Stimulated activated CD8-positive, alpha-beta memory T cell treated with anti-CD3 and anti-CD28 coated beads, Interleukin-7, amount 100 ng/mL, for 24 hours (primary cell): ENCODE results near the gene MBTPS2.
"Not testable (repeated sequence)": the region's sequence is repeated elsewhere in the genome, so short reads cannot be mapped to it uniquely, and the experiment has no call there.

Experiments
- DNase-seq: peaks from one replicate; pipeline ENCODE4 v3.0.0-alpha.2; 2020; ENCODE audit warnings: low read depth

The MBTPS2 gene

DNA sequence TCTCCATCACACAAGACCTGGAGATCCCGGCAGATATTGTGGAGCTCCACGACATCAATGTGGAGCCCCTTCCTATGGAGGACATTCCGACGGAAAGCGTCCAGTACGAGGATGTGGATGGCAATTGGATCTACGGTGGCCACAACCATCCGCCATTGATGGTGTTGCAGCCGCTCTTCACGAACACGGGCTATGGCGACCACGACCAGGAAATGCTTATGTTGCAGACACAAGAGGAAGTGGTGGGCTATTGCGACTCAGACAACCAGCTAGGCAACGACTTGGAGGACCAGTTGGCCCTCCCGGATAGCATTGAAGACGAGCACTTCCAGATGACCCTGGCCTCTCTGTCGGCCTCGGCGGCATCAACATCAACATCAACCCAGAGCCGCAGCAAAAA is 17.1 kb downstream of the MBTPS2 start:
- DNase-seq: no peak

GRCh38 chrX:21863241-21863640 is 23.8 kb downstream of the MBTPS2 start:
- no peak for DNase-seq

DNA sequence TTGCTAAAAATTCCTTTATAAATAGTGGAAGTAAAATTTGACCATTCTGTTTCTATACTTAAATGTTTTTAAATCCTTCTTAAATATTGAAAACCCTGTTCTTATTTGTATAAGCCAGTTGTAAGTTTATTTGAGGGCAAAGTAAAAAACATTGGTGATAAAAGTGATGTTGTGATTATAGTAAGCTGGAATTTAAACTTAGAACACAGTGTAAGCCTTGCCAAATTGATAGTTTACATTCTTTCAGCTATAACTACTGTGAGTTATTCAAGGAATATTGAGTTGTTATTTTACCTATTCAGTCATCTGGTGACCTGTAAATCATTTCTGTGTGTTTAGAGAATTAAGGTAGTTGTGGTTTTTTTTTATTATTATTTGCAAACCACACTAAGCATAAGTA is 26.0 kb downstream of the MBTPS2 start:
- no peak for DNase-seq

GRCh38 chrX:21870494-21870893 is 31.1 kb downstream of the MBTPS2 start:
- DNase-seq: no peak

DNA sequence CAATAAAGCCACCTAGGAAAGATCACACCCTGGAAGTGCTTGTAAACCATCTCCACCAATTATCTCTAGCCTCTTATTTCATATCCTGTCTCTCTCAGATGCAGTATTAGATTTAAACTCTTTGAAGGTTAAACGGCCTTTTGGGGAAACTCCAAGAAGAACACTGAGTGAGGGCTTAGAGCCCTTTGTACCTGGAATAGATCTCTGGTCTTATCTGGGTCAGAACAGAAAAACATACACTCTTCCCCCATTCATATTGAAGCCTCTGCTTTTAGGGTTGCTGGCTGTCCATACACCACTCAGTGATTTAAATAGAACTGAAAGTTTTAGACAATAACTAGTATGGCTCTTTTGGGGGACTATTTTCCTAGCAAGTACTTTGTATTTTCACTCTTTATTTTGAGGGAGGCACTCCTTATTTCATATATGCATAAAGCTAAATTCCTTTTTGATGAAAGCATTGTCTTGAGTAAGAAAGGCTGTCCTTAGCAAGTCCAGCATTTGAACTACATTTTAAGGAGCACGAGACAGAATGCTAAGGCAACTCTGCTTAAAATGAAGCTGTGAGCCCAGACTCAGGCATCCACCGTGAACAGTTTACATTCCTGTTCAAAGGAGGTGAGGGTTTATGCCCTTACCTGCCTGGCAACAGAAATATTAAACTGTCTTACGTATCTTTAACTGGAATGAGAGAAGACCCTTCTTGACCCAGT is 33.8 kb downstream of the MBTPS2 start:
- DNase-seq: no peak

GRCh38 chrX:21874182-21874581 is 34.8 kb downstream of the MBTPS2 start:
- not testable (repeated sequence) for DNase-seq

DNA sequence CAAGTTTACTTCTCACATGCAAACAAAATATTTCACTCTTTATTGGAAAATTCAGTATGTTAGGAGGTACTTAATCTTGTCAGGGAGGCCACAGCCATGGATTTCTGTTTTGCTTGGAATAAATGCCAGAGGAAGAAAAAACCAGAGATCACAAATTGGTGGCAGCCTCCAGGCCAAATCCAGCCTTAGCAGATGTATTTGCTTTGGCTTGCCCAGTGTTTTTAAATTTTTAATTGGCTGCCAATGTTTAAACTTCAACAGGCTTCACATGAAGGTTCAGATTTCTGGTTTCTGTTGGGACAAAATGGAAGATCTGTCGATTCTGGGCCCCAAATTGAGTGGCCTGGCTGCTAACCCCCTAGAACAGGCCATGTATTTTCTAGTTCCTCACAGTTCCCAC is 35.6 kb downstream of the MBTPS2 start:
- DNase-seq: no peak

DNA sequence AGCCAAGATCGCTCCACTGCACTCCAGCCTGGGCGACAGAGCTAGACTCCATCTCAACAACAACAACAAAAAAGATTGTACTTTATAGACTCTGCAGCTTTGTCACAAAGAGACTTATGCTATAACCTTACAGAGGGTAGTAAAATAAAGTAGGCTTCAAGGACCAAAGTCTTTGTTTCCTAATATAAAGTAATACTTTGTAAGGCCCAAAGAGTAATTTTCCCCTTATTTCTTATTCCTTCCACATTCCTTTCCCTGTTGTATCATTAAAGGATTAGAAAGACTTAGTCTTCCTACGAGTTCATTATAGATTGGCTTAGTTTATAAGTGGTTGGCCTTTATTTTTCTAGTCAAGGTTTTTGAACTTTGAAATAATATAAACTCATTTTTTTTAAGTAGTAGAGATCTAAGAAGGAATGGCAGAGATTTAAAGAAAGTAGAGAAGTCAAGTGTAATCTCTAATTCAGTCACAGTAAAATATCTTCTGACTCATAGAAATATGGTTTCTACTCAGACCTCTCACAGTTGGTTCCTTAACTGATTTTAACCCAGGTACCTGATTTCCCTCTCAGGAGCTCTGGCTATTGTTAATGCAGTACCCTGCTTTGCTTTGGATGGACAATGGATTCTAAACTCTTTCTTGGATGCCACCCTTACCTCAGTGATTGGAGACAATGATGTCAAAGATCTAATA is 42.6 kb downstream of the MBTPS2 start:
- no peak for DNase-seq

- no peak for DNase-seq
These were observed 43.8 kb downstream of the MBTPS2 start for GRCh38 chrX:21883258-21883657.

DNA sequence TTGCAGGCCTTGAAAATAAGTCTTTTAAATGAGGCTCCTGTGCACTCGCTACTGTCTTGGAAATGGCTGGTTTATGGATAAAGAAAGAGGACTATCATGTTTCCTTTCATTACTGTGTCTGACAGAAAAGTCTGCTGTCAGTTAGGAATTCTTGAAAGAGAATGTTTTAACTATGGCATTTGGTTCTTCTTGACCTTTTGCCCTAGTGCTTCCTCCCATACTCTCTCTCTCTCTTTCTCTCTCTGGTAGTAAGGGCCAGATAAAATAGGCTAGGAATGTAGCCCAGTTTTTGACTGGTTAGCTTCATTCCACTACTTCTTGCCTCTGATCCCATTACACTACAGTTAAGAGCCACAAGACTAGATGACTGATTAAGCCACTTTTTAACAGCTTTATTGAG is 46.2 kb downstream of the MBTPS2 start:
- no peak for DNase-seq

- DNase-seq: no peak
These were observed 65.9 kb downstream of the MBTPS2 start for GRCh38 chrX:21905313-21905712.

- DNase-seq: no peak
These were observed 66.5 kb downstream of the MBTPS2 start for GRCh38 chrX:21905953-21906352.

DNA sequence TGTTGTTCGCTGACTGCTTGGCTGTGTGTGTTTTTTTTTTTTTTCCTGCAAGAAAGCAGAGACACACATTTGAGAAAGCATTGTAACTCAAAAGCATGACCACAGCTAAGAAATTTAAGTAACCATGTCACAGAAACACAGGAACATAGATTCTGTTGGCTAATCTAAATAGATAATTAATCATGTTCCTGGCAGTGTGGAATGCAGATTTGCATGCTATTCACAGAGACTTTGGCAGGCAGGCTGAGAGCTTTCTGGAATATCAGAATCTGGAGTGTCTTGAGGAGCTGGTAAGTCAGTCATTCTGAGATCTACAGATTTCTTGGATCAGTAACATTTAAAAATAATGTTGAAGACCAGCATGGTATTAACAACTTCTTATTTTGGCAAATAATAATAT is 67.8 kb downstream of the MBTPS2 start:
- DNase-seq: no peak

- no peak for DNase-seq
These were observed 72.1 kb downstream of the MBTPS2 start for GRCh38 chrX:21911481-21911880.

GRCh38 chrX:21912220-21912619 is 72.8 kb downstream of the MBTPS2 start:
- no peak for DNase-seq

DNA sequence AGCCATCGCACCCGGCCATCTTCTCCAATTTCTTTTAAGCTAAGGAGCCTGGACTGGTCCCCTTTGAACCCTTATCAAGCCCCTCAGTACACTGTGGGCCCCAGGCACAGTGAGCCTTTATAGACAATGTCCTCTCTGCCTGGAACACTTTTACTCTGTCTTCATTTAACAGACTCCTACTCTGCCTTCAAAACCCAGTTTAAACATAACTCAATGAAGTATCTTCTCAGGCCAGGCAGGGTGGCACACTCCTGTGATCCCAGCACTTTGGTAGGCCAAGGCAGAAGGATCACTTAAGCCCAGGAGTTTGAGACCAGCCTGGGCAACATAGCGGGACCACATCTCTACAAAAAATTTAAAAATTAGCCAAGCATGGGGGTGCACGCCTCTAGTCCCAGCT is 73.6 kb downstream of the MBTPS2 start:
- DNase-seq: no peak

DNA sequence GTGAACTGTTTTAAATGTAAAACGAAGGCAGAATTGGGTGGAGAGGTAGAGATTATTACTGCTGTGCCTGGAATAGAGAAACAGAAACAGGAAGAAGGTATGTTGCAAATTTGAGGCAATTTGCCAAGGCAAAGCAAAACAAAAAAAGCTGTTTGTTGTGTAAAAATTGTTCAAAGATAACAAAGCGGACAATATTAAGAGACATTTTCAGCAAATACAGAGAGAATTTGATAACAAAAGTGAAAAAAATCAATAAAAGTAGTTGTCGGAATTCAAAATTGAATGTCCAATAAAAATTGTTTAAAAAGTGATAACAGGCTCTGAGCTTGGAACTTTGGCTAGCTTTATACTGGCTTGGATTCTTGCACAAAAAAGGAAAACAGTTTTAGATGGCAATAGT is 86.7 kb downstream of the MBTPS2 start:
- no peak for DNase-seq

DNA sequence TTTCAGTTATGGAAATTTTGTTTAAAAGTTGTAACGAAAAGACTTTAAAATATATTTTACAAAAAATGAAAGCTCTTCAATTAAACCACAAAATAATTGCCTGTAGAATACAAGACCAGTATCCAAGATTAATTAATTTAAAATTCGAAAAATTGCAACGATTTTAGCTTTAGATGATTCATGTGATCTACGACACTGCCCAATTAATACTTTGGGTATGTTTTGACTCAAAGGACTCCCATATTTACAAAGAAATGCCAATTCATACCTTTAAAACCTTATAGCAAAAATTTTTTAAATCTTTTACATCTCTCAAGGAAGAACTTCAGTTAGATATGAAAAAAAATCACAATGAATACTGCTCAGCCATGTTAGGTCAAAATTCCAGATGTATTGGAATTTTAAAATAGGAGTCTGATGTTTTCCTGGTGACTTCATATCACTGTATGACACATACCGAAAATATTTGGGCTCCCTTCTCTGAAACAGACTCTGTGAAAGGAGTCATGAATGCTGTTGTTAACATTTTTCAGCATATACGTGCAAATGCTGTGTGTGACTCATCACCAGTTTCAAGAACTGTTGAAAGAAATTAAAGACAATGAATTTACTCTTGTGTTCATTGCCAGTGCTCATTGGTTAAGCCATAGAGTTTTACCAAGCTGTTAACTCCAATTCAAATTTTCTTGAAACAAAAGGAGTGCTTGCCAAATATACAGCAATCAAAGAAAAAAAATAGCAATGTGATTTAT is 87.3 kb downstream of the MBTPS2 start:
- DNase-seq: no peak

GRCh38 chrX:21929209-21929608 is 89.8 kb downstream of the MBTPS2 start:
- DNase-seq: no peak

DNA sequence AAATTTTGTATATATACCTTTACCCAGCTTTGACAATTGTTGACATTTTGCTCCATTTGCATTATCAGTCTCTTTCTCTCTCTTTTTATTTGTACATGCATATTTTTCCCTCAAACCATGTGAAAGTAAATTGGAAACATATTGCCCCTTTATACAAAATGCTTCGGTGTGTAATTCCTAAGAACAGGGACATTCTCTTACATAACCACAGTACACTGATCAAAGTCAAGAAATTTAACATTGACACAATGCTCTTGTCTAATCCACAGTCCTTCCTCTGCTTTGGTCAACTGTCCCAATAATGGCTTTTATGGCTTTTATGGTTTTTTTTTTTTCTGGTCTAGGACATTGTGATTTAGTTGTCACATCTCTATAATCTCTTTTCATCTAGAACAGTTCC is 91.6 kb downstream of the MBTPS2 start:
- no peak for DNase-seq

GRCh38 chrX:21932292-21933002 is 93.0 kb downstream of the MBTPS2 start:
- DNase-seq: no peak

DNA sequence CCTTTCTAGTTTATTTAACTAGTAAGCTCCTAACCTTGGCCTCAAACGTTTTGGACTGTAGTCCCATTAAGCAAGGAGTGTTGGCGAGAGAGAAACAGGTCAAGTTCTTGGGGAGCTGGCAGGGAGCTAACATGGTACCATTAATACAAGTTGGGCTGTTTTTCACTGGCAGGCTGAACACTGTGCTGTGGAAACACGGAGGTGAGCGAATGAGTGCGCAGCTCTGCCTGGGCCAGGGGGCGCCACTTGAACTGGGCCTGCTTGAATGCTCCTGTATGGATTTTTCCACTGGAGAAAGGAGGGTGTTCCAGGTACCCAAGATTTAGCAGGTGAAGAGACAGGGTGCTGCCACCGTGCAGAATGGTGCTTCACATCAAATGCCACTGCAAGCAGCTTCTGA is 93.7 kb downstream of the MBTPS2 start:
- no peak for DNase-seq

GRCh38 chrX:21934414-21934813 is 95.0 kb downstream of the MBTPS2 start:
- no peak for DNase-seq
